ENCODE data around the gene UPP2.

Gene UPP2

DNA sequence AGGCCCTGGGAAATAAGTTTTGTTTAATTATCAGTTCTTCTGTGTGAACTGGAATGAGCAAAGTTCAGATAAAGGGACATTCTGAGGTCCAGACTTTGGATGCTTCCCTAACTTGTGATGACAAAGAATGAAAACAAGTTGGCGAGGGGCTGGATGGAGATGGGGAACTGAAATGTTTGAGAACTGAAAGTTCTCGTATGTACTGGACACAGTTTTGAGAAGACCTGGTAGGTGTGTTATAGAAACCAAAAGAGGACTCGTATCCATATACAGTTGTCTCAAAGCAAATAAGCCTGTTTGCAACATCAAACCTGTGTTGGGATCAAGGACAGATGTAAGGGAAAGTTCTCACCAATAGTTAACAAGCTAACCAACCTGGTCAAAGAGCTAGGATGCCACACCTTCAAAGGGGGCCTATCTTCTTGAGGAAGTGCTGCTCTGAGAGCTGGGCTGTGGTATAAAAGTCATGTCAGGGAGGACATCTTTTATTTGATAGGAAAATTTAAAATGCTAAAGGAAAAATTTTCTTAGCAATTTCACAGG, at the start of gene UPP2:
Gene UPP2 (plus strand): TSS at position 493 of the 543 bp plus-strand sequence. CDS start 188 bp downstream, outside the sequence.
- DNase-seq = no peak

DNA sequence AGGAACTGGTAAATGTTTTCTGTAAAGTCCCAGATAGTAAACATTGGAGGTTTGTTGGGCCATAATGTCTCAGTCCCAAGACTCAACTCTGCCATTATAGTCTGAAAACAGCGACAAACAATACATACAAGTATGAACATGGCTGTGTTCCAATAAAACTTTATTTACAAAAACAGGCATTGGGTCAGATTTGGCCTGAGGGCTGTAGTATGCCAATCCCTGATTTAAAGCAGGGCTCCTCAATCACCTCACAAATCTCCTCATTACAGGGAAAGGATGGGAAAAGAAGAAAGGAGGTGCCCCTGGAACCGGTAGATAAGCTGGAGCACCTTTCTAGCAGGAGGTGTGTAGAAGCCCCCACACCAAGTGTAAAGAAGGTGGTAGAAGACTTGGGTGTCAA, 48.9 kb upstream of the UPP2 start:
- DNase-seq = no peak

DNA sequence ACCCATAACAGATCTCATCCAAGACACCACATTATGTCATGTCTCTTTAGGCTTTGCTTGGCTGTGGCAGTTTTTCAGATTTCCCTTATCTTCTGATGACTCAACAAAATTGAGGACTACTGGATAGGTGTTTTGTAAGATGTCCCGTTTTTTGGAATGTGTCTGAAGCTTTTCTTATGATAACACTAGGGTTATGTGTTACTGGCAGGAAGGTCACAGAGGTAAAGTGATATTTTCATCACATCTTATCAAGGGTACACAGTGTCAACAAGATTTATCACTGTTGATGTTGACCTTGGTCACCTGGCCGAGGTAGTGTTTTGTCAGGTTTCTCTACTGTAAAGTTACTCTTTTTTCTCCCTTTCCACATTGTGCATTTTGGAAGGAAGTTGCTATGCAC, 44.8 kb upstream of the UPP2 start:
- DNase-seq = no peak

DNA sequence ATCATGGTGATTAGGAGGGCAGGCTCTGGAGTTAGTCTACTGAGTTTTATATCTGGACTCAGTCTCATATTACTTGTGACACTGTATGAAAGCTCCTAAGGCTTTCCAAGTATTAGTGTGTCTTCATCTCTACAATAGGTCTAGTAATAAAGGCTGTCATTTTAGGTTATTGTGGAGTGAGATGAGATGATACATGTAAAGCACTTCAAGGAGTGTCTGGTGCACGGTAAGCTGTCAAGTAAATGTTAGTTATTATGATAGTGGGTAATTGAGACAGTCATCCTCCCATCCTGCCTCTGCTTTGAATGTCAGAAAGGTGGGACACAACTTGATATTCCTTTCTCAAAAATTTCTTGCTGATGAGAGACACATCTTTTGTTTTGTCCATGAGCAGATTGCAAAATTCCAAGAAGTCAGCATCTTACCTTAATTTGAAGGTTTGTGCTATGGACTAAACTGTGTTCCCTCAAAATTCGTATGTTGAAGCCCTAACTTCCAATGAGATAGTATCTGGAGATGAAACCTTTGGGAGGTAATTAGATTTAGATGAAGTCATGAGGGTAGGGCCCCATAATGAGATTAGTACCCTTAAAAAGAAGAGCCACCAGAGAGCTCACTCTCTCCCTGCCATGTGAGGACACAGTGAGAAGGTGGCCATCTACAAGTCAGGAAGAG, 41.4 kb upstream of the UPP2 start:
- DNase-seq = no peak

DNA sequence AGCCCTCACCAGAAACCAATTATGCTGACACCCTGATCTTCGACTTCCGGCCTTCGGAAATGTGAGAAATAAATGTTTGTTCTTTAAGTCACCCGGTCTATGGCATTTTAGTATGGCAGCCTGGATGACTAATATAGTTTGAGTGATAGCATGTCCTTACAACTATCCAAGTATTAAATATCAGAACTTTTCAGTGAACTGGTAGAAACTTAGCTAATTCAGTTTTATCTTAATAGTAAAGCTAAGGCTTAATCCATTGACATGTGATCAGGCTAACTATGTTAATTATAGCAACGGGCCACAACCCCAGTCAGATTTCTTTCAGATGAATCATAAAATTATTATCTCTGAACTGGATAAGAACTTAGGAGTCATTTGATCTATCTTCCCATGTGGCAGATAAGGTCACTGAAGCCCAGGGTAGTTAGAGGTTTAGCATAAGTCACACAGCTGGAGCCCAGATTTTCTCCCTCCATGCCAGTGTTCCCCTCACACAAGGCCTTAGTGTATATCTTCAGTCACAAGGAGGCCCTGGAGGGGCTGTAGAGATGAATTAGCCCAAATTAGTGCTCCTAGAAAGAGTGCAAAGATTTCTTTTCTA, 40.7 kb upstream of the UPP2 start:
- no peak for DNase-seq

DNA sequence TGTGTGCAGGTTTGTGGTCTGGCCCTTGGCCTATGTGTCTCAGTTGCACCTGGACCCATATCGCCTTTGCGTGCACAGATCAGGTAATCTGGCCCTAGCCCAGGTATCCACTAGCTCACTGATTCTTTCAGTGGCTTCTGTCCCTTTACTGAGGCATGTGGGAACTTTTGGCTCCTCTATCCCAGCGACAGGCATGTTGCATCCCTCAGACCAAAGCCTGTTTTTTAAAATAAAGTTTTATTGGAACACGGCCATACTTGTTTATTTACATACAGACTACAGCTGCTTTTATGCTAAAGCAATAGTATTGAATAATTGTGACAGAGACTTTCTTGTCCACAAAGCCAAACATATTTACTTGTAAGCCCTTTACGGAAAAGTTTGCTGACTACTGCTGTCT, 39.9 kb upstream of the UPP2 start:
- no peak for DNase-seq

DNA sequence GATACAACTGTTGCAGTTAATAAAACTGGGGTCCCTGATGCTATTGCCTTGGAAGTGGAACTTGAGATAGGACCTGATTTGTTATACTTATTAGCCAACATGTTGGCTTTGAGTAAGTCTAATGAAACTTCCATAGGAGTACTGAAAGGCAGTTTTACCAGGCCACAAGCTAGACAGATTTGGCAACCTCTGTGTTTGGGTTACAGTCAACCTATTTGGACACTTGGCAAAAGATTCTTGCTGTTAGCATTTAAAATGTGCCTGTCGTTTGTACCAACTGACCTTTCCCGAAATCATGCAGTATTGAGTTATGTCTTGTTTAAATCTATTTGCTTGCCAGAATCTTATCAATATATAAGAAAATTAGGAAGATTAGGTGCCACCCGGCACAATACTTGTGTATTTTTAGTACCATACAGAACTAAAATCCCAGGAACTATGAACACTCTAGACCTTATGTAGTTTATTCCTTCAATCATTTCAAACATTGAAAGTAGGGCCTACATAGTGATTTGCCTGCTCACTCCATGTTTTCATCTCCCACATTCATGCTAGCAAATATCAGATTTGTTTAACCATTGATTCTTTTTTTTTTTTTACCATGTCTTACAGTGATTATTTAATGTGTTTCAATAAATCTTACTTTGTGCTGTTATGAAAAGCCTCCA, 35.5 kb upstream of the UPP2 start:
- DNase-seq = no peak

DNA sequence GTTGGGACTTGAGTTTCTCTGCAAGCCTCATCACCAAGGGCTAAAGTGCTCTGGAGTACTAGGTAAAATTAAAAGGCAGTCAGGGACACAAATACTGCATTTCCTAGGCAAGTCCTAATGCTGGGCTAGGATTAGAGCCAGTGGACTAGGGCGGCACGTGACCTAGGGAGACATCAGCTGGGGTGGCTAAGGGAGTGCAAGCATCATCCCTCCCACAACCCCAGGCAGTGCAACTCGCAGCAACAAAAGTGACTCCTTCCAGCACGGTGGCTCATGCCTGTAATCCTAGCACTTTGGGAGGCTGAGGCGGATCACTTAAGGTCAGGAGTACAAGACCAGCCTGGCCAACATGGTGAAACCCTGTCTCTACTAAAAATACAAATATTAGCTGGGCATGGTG, 30.7 kb upstream of the UPP2 start:
- DNase-seq = no peak

DNA sequence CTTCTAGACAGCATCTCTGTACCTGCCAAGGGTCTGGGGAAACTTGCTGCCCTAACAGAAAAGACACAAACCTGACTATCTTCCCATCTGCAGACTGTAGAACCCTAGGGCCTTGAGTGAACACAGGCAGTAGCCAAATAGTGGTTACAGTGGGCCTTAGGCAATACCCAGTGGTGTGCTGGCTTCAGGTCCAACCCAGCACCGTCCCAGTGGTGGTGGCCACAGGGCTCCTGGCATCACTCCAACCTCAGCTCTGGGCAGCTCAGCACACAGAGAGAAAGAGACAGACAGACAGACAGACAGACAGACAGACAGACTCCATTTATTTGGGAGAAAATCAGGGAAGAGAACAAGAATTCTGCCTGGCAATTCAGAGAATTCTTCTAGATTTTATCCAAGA, 29.3 kb upstream of the UPP2 start:
- DNase-seq = no peak

DNA sequence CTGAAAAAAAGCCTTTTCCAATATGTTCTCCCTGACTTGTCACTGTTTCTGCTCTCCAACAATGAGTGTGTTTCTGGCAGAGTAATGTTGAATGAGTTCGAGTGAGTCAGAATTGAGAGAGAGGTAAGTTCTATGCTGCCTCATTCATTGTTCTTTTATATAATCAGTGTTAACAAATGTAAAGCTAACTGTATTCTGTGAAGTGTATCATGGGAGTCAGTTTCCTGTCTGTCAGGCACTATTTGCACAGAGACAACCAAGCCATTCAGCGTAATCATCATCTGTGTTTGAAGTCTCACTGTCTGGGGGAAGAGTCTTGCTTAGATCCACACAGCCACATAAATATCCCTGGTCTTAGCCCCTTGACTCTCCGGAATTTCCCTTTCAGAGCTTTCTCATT, 22.0 kb upstream of the UPP2 start:
- no peak for DNase-seq

DNA sequence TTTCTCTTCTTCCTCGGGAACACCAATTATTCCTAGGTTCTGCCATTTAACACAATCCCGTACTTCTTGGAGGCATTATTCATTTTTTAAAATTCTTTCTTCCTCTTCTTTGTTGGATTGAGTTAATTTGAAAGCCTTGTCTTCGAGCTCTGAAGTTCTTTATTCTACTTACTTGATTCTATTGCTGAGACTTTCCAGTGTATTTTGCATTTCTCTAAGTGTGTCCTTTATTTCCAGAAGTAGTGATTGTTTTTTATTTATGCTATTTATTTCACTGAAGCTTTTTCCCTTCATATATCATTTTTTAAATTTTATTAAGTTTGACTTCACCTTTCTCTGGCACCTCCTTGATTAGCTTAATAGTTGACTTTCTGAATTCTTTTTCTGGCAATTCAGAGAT, 13.6 kb upstream of the UPP2 start:
- no peak for DNase-seq

DNA sequence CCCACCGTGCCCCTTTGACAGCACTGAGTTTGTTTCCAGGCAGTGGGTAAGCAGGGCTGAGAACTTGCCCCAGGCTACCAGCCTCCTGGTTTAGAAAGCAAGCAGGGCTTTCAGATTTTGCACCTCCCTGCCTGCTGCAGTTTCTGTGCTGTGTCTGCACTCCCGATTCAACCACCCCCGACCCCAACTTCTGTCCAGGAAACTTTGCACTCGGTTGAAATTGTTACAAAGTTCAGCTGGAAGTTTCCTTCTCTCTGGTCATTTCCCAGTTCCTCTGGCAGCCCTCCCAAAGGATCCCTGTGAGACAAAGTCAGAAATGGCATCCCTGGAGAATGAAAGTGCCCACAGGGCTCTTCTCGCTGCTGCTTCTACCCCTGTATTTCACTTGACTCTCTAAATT, 12.4 kb upstream of the UPP2 start:
- no peak for DNase-seq

DNA sequence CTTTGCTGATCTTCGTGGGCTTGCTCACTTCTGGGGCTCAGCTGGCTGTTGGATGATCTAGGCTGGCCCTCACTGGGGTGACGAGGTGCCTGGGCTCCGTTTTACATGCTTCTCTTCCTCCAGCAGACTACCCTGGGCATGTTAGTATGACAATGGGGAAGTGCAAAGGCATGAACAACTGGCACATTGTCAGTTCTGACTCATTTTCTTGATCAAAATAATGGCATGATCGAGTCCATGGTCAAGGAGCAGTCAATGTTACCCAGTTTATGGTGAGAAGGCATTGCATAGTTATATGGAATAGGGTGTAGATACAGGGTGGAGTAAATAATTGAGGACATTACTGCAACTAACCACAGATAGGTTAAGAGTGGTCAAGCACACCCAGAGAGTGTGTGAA, 10.0 kb upstream of the UPP2 start:
- DNase-seq = no peak

DNA sequence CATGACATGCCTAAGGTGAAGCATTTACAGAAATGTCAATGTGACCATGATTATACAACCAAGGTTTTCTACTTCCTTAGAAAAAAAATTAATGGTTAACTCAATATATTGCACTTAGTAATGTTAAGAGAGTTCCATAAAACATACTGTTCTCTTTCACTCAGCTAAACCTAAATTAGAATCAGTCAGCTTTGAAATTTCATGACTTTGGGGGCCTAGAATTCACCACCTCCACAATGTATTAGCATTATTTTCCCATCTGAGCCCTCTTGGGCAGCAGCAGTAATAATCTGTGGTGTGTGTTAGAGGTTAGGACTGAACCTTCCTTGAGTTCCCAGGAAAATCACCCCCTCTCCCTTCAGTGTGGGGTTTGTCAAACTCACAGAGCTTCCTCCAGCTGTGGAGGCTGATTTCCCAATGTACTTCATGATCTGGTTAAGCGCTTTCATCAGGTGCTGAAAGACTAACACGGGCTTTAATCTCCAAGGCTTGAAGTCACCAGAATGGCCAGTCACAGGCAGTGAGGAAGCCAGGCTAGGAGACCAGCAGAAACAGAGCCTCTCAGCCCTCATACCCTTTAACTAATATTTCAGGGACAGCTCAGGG, 7.1 kb upstream of the UPP2 start:
- DNase-seq = no peak

DNA sequence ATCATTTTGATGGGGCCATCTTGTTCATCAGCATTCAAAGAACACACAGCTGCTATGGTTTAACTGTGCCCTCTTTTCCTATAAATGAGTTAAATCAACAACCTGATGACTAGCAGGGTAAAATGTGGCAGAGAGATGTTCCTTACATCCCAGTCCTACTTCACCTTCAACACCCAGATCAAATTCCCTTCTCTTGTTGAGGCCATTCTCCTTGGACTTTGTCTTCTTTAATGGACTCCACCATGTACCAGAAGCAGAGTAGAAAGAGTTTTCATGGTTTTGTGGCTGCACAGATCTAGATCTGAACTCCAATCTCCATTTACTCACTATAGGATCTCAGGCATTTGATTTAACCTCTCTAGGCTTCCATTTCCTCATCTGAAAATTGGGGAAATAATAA, 6.4 kb upstream of the UPP2 start:
- DNase-seq = no peak

DNA sequence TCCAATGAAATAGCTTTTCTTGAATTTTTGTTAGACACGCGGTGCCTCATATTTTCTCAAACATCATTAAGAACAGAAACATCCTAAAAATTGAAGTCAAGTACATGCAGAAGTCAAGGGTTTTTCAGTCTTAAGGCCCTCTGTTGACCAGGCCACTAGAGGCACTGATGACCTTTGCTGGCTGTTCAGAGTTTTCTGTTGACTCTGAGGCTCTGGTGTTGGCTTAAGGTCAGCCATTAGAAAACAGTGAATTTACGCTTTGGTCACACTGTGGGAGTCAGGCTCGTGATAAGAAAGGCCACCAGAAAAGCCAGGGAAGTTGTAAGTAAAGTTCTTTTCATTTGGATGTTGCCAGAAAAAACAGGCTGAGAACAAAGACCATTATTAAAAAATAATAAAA, 5.8 kb upstream of the UPP2 start:
- DNase-seq = no peak

DNA sequence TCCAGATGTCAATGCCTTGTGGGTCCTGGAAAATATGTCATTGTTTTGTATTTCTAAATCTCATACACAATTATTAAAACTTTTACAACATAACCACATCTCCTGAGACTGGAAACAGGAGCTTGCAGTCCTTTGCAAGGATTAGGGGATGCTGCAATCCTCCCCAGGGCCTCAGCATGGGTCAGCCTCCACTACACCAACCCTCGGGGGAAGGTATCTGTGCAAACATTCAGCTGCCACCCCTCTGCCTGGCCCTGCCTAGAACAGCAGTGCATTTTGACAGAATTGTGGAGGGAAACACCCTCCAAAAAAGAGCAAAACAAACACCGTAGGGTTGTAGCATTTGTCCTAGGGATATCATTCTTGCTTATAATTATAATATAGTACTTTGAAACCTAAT, 4.2 kb upstream of the UPP2 start:
- no peak for DNase-seq

DNA sequence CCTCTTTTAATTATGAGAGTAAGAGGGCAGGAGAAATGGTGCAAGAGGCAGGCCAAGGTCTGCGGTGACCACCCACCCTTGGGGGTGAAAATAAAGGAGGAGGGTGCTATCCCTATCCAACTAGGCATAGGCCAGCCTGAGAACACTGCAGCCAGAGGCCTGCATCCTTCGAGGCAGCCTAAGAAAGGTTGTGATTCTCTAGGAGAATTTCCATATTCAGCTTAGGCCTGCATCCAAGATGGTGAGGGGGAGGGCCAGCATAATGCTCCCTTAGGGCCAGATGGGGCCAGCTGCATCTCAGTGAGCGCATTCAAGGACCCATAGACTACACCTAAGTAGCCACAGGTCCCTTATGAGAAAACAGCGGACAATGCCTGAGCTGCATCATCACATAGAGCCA, 3.5 kb upstream of the UPP2 start:
- DNase-seq = no peak

DNA sequence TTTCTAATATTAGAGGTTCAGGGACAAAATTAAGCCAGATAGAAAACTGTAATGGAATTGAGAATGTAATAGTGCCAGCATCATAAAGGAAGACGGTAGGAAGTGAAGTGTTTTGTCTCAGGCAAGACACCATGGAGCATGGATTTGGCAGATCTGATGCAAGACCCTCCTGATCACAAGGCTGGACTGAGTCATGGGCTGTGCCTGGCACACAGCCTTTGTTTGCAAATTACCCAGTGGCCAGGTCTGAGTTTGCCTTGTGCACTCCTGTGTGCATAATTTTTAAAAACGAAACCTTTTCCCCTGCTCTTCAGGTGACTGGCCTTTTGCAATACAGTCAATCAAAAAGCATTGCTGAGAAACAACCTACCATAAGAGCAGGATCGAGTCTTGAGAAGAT, 2.0 kb upstream of the UPP2 start:
- DNase-seq = no peak

DNA sequence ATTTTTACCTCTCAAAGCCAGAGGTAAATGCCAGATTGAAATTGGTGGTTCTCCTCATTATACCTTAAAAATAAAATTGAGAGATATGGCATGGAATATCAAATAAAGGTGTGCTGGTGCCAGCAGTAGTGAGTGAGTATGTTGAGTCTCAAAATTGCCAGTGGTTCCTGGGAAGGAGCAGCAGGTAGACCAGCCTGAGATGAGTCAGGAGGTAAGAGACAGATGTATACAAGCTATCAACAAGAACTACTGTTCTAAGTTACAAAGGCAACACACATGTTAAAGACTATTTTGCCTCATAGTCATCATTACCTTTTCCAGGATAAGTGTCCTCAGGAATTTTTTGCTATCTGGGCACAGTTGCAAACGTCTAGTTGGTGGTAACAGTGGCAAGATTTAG, 1.3 kb upstream of the UPP2 start:
- no peak for DNase-seq

DNA sequence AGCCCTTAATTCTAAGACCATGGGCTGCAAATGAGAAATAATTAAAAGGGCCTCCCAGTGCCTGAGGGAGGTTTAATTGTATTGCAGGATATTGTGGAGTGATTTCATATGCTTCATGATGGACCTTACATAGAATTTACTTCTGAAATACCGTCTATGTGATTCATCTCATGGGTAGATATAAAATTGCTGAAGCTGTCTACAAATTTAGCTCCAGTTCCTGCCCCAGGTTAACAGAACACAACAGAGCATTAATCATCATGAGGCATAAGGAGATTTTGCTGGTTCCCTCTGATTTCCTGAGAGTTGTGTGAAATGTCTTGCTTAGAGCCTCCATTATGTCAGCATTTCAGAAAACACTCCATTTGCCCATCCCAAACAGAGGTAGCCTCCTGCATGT, 770 bp downstream of the UPP2 start:
- no peak for DNase-seq

DNA sequence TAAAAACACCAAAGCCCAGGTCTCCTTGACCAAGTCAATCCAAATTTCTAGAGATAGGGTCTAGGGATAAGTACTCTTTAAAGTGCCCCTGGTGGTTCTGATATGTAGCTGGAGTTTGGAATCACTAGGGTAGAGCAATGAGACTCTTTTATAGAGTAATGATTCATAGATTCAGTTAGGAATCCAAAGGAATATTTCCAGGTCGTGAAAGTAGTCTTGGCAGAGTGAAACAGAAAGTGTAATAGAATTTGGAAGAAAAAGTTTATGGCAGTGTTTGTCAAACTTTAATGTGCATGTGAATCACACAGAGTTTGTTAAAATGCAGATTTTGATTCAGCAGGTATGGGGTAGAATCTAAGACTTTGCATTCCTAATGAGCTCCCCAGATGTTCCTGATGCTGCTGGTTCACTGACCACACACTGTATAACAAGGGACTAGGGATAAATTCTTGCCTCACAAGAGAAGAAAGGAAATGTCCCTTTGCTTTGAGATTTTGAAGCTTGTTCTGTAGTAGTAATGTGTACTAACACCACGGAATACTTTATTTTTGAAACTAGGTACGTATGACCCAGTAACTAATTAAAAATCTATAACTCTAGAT, 1.8 kb downstream of the UPP2 start:
- DNase-seq = no peak

DNA sequence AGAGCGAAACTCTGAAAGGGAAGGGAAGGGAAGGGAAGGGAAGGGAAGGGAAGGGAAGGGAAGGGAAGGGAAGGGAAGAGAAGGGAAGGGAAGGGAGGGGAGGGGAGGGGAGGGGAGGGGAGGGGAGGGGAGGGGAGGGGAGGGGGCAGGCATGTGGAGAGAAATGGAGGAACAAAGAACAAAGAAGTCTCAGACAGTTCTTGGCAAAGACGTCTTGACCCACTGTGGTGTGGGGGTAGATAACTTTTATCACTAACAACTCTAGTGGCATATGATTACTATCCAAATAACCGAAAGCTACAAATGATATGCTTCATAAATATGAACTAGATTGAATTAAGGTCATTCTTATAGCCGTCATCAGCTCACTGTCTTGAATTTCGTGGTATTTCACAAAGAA, 3.2 kb downstream of the UPP2 start:
- DNase-seq = no peak

DNA sequence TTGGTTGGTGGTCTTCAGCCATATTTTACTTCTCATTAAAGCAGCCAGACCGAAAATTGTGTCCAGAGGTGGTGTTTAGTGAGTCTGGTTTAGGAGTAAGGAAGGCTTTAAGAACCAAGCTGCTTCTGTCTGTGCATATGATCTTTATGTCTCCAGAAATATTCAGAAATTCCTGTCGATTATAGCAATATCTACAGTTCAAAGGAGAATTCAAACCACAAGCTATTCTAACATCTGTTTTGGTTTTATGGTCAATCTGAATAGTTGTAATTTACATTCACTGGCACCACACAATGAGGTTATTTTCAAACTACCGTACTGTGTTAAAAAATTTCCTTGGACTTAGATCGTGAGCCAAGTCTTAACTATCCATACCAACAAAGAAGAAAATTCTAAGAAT, 11.3 kb downstream of the UPP2 start:
- DNase-seq = no peak
